HG02642 (cell line): ENCODE measurements around the gene C1orf116.

Experiments used
- ATAC-seq: cut with Tn5 transposase; IDR thresholded peaks from one replicate; pipeline ENCODE4 v1.9.1; 2021; ENCODE audit warnings: mild to moderate bottlenecking; ENCODE audit not compliant: unreplicated experiment, poor library complexity

Gene C1orf116

DNA sequence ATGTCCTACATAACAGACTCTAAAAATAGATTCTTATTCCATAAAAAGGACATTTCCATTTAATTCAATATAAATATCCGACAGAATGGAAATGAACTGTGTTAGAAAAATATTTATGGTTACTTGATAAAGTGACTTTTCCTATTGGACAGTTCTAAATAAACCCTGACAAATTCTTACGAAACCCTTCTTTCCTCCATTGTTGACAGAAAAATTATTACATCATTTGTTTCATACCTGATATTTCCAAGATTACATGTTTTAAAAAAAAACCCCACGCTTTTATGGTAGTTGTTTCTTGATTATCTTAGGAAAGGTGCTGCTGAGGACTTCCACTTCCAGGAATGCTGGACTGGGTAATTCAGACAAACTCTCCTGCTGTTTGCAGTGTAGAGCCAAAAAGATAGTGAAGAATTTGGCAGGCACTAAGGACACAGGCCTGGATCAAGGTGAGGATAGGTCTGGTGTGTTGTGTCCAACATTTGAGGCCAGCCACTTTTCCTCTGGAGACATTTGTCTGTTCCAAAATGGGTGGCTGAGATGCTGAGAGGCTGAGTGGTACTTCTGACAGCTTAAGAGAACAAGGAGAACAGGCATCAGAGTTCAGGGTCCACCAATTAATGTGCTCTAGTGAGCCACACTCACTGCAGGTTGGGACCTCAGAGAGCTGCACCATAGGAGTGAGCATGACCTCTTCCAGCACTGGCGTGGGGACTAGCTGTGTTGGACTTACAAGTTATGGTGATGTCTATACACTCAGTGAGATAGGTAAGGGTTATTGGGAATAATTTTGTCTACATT, 7.0 kb upstream of the C1orf116 start:
- no peak for ATAC-seq

DNA sequence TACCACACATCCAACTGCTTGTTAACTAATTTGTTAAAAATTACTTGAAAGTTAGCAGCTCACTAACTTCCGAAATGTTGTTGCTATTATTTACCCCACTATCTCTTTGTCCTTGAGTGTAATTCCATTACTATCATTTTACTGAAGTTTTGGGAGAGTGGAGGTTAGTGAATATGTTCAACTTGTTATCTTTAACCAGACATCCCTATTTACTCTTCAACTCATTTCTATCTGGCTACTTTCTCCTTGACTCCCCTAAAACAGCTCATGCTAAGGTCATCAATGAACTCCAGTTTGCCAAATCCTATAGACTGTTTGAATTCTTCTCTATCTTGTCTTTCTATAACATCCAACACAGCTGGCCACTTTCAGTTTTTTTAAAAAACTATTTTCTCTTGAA, 4.3 kb upstream of the C1orf116 start:
- ATAC-seq: no peak

GRCh38 chr1:207035877-207036551, 3.5 kb upstream of the C1orf116 start:
- no peak for ATAC-seq

DNA sequence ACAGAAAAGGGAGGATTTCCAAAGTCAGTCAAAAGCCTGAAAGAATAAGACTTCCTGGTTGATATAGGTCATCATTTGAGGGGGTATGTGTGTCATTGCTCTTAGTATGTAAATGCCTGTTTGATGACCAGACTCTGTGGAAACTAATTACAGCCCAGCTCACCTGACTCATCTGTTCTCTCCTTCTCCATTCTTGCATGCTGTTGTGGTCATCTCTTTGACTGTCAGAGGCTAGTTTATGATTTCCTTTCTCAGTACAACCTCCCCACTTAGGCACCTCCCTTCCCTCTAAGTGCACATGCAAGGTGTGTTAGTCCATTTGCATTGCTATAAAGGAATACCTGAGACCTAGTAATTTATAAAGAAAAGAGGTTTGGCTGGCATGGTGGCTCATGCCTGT, 2.4 kb upstream of the C1orf116 start:
- ATAC-seq: no peak

DNA sequence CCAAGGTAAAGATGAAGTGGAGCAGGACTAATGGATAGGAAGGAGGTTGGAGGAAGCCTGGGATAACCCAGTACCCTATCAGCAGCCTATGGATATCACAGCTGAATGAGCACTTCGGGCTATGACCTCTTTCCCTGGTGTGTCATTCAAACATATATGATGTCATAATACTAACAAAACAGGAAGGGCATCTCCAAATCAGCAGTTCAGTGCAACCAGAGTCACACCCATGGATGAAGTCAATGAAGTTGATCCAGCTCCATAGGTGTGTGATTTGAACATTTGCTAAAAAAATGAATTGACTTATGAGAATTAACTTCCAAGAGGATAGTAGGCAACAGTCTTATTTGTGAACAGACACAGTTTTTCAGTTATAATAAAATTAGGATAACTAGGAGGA, 1.7 kb upstream of the C1orf116 start:
- no peak for ATAC-seq

GRCh38 chr1:207033302-207033701, 746 bp upstream of the C1orf116 start:
- ATAC-seq: no peak

DNA sequence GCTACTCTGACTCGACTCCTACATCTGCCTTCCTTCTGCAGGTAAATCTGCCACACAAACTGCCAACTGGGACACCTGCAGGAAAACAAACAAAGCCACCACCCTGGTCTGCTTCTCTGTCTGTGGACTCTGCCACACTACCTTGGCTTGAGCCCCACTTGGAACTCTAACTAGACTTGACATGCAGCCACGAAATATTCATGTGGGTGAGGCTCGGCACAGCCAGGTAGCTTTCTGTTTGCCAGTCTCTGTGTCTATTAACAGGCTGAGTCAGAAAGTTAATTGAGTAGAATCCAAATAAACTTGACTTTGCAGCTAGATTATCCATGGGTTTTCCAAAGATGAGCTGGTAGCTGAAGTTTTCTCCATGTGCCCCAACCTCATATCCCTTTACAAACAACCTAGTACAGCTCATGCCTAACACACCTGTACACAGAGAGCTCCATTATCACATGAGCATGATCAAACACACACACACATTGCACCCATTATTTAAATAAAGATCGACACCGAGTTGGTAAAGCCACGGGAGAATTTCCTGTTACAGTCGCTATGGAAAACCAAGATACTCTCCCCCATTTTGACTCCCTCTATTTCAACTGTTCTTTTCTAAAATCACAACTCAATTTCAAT, 808 bp downstream of the C1orf116 start:
- no peak for ATAC-seq

GRCh38 chr1:207031016-207031415, 1.5 kb downstream of the C1orf116 start:
- no peak for ATAC-seq

DNA sequence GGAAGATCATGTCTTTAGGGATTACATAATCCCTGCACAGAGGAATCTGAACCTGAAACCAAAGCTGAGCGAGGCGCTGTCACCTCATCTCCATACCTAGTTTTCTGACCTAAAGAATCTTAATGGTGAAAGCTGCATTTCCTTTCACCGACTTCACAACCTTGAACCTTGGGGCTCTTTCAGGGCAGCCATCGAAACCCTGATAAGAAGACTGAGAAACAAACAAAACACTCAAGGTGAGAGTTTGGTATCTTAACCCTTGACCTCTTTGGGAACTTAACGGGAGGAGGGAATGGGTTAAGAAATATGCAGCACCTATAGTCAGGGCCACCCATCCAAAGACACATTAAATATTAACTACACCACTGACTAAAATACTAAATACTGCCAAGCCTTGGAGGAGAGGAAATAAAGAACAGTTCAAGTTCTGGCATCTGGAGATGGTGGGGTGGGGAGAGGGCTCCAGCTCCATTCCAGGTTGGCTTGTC, 2.0 kb downstream of the C1orf116 start:
- no peak for ATAC-seq

- ATAC-seq: no peak
Observed at GRCh38 chr1:207029701-207030521, 2.6 kb downstream of the C1orf116 start.

GRCh38 chr1:207028884-207029650, 3.5 kb downstream of the C1orf116 start:
- no peak for ATAC-seq

DNA sequence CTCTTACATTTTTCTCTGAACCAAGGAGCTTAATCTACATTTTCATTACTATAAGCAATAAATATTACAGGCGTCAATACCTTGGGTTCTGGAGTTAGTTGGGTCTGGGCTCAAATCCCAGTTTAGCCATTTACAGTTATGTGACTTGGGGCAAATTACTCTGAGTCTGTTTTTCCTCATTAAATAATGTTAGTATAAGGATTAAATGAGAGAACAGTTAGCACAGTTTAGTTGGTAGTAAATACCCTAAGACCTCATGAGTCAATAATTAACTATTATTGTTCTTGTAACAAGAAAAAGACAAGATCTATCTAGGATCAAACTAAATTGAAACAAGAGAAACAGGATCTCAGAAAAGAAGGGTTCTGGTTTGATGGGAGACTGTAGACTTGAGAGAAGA, 4.6 kb downstream of the C1orf116 start:
- no peak for ATAC-seq

- ATAC-seq: no peak
Observed at GRCh38 chr1:207027206-207027777, 5.3 kb downstream of the C1orf116 start.

GRCh38 chr1:207026104-207026534, 6.4 kb downstream of the C1orf116 start:
- no peak for ATAC-seq

DNA sequence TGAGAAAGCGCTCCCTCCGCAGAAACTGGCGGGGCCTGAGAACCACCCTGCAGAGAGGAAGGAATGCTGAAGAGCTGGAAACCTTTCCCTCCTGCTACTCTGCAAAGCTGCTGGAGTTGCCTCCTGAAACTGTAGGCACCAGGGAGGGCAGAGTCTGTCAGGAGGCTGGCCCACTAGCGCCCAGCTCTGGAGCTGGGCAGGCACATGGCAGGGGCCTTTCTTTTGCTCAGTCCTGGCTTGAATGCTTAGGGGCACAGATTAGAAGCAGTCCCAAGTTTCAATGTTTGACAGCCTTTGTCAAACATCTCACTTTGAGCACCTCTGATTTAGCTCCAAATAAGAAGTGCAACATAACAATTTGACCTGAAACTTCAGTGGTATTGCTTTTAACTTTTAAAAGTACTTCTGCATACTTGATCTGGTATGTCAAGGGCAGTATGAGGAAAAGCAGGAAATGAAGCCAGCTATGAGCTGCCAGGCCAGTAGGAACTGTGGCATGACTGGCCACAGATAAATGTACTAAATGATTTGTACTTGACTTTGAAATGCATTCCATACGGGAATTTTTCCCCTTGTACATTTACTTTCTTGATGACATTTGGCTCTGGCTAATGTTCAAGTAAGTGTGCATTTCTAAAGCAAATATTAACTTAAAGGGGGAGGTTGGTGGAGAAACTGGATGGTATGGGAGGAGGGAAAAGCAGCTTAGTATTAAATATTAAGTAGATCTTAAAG, 7.2 kb downstream of the C1orf116 start:
- no peak for ATAC-seq

GRCh38 chr1:207024202-207025145, 8.1 kb downstream of the C1orf116 start:
- no peak for ATAC-seq

GRCh38 chr1:207022996-207023679, 9.4 kb downstream of the C1orf116 start:
- ATAC-seq: no peak
